ENCODE results near the gene TP73.

TP73 gene

GRCh38 chr1:3772715-3773571 lies 120.6 kb downstream of the TP73 start, which contains the start of gene SMIM1:
TSS of gene SMIM1 (plus strand) at chr1:3772749. CDS start at chr1:3775374, 2,625 bp downstream.
- H3K27ac ChIP-seq = no peak within 1 kb of the TSS

GRCh38 chr1:3773572-3774275 lies 121.4 kb downstream of the TP73 start:
- Histone ChIP-seq H2AFZ (ENCODE audit: low read depth) (no peak overlapping the region), H3K79me2 (ENCODE audit: insufficient read depth, low read depth) (no peaks in the 10 kb centered on the region), H3K4me1 (ENCODE audit: low read depth, poor library complexity, severe bottlenecking) (peaks cover 15% of the 10 kb centered on the region), H3K9ac (no peak overlapping the region), H3K4me3 (IDR thresholded peaks at IDR 0.05; ENCODE audit: insufficient read depth, low read depth, low read length) (peak overlapping the region; percentile 5), H3K36me3 (ENCODE audit: insufficient read depth) (no peaks in the 10 kb centered on the region), H3K27me3 (ENCODE audit: insufficient read depth, low read depth) (peaks cover 24% of the 10 kb centered on the region), H3K4me2 (no peak overlapping the region), H4K20me1 (ENCODE audit: insufficient read depth) (no peaks in the 10 kb centered on the region), H3K27ac (no peak overlapping the region)
- TF ChIP-seq CTCF (conservative IDR thresholded peaks at IDR 0.05; ENCODE audit: low read depth, low read length) = no peak

More at GRCh38 chr1:3772715-3773571, 120.6 kb downstream of the TP73 start, which contains the start of gene SMIM1:
- H4K20me1 ChIP-seq (ENCODE audit: insufficient read depth) = no peaks in the 10 kb centered on the region
- peak within 1 kb of the TSS; percentile 25; the same call in 1 of the 2 replicates for H3K9ac ChIP-seq
- no peaks in the 10 kb centered on the region for H3K79me2 ChIP-seq (ENCODE audit: insufficient read depth, low read depth)
- H3K4me2 ChIP-seq = peak within 1 kb of the TSS; percentile 71
- peak within 1 kb of the TSS; percentile 78 for H2AFZ ChIP-seq (ENCODE audit: low read depth)
- H3K27me3 ChIP-seq (ENCODE audit: insufficient read depth, low read depth) = peaks cover 32% of the 10 kb centered on the region
- peaks cover 15% of the 10 kb centered on the region for H3K4me1 ChIP-seq (ENCODE audit: low read depth, poor library complexity, severe bottlenecking)
- TF ChIP-seq CTCF (conservative IDR thresholded peaks at IDR 0.05; ENCODE audit: low read depth, low read length) = no peak
- no peaks in the 10 kb centered on the region for H3K36me3 ChIP-seq (ENCODE audit: insufficient read depth)
- peak within 1 kb of the TSS; percentile 38 for H3K4me3 ChIP-seq (IDR thresholded peaks at IDR 0.05; ENCODE audit: insufficient read depth, low read depth, low read length)

- Histone ChIP-seq H3K9ac (no peak overlapping the region), H3K36me3 (ENCODE audit: insufficient read depth) (no peaks in the 10 kb centered on the region), H3K27ac (no peak overlapping the region), H3K4me2 (no peak overlapping the region), H3K4me3 (IDR thresholded peaks at IDR 0.05; ENCODE audit: insufficient read depth, low read depth, low read length) (no peak overlapping the region), H3K4me1 (ENCODE audit: low read depth, poor library complexity, severe bottlenecking) (peaks cover 15% of the 10 kb centered on the region), H2AFZ (ENCODE audit: low read depth) (no peak overlapping the region), H3K79me2 (ENCODE audit: insufficient read depth, low read depth) (no peaks in the 10 kb centered on the region), H4K20me1 (ENCODE audit: insufficient read depth) (no peaks in the 10 kb centered on the region), H3K27me3 (ENCODE audit: insufficient read depth, low read depth) (peaks cover 18% of the 10 kb centered on the region)
- no peak for TF ChIP-seq CTCF (conservative IDR thresholded peaks at IDR 0.05; ENCODE audit: low read depth, low read length)
Measured at GRCh38 chr1:3774276-3774945, 122.1 kb downstream of the TP73 start.

- Histone ChIP-seq H3K36me3 (ENCODE audit: insufficient read depth) (no peaks in the 10 kb centered on the region), H3K79me2 (ENCODE audit: insufficient read depth, low read depth) (no peaks in the 10 kb centered on the region), H4K20me1 (ENCODE audit: insufficient read depth) (no peaks in the 10 kb centered on the region), H3K4me1 (ENCODE audit: low read depth, poor library complexity, severe bottlenecking) (peaks cover 15% of the 10 kb centered on the region), H3K27me3 (ENCODE audit: insufficient read depth, low read depth) (peaks cover 12% of the 10 kb centered on the region), H3K27ac (no peak overlapping the region), H3K4me3 (IDR thresholded peaks at IDR 0.05; ENCODE audit: insufficient read depth, low read depth, low read length) (no peak overlapping the region), H2AFZ (ENCODE audit: low read depth) (no peak overlapping the region), H3K4me2 (no peak overlapping the region), H3K9ac (no peak overlapping the region)
- no peak for TF ChIP-seq CTCF (conservative IDR thresholded peaks at IDR 0.05; ENCODE audit: low read depth, low read length)
Measured at GRCh38 chr1:3774946-3775489, 122.7 kb downstream of the TP73 start.

Data from KMS-11 (cell line).